HG03521 (cell line): Measurements from ENCODE around the gene SLC6A9.
A peak's percentile ranks its signal among the peaks of the same experiment; 100 is the strongest.

Source experiments
- ATAC-seq: cut with Tn5 transposase; IDR thresholded peaks from one replicate; pipeline ENCODE4 v1.9.1; 2021; ENCODE audit warnings: mild to moderate bottlenecking, moderate library complexity; ENCODE audit not compliant: unreplicated experiment

The SLC6A9 gene

DNA sequence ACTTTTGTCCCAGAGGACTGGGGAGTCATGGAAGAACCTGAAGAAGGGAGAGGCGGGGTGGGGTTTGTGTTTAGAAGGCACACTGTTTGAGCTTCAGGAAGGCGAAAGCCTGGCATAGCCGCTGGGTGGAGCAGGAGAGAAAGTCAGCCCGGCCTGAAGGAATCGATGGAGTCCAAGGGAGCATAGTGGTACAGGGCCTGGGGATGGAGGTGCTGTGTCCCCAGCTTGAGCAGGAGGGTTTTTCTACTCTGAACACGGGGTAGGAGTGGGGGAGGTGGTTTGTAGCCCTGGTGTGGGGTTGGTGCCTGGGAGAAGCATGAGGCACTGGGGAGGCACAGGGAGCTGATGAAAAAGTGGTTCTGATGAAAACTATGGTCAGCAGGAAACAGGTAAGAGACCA is 44.5 kb downstream of the SLC6A9 start:
- ATAC-seq: no peak

DNA sequence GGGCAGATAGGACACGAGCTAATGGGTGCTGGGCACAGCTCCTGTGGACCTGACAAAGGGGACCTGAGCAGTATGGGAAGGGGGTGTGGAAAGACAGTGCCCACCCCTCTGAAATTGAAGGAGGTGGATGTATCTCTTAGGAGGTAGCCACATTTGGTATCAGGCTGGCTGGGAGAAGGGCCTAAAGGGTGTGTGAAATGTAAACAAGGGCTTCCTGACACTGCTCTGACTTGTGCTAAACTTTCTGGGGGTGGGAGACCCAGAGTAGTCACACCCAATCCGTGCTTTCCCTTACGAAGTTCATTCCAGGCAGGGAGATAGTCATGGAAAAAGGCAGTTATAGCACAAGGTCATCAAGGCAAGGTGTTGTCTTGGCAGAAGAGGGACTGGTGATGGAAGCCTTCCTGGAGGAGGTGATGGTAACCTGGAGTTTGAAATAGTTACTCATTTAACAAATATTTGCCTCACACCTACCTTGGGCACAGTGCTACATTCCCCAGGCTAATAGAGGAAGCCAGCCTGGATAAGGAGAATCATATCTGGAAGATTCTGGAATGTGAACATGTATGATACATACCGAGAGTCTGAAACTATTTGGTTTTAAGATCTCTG is 45.2 kb downstream of the SLC6A9 start:
- ATAC-seq: no peak

DNA sequence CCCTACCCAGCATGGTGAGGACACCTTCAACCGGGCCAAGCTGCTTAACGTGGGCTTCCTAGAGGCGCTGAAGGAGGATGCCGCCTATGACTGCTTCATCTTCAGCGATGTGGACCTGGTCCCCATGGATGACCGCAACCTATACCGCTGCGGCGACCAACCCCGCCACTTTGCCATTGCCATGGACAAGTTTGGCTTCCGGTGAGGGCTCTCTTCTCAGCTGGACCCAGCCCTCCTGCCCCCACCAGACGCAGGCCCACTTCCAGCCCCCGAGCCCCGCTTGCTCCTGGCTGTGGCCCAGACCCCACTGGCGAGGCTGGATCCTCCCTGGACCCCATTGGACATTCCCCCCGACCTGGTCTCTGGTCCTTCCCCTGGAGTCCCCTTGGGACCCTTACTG is 46.4 kb downstream of the SLC6A9 start:
- ATAC-seq: no peak

DNA sequence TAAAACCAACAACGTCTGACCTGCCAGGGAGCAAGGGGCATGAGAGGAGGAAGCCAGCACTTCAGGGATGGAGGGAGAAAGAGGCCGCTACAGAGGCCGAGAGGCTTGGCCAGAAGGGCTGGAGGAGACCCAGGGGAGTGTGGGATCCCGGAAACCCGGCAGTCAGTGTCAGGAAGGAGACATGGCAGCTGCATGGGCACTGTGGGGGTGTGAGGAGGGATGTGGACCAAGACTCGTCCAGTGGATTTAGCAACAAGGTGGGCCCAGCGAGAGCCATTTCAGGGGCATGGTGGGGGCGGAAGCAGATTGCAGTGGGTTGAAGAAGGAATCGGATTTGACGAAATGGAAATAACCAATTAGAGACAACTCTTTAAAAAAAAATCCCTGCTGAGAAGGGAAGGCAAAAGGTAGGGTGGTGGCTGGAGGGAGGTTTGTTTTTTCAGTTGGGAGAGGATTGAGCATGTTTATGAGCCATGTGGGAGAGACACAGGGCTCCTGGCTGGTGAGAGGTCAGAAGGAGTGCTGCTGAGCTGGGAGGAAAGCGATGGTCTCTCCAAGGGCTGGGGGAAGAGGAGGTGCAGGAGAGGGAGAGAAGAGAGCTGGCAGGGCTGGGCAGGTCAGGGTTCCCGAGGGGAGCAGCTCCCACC is 47.9 kb downstream of the SLC6A9 start:
- ATAC-seq: no peak

DNA sequence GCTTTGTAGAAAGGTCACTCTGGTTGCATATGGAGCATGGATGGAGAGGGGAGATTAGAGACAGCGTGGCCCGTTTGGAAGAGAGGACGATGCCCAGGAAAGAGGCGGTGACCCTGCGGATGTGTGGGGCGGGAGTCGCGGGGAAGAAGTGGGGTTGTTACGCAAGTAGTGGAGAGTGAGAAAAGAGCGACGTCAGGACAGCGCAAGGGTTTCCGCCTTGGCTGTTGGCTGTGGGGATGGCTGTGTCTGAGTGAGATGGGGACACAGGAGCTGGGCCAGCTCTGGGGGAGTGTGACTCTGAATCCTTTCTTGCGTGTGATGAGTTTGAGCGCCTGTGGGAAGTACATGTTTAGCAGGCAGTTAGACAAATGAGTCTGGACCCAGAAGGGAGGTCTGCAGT is 48.5 kb downstream of the SLC6A9 start:
- no peak for ATAC-seq

DNA sequence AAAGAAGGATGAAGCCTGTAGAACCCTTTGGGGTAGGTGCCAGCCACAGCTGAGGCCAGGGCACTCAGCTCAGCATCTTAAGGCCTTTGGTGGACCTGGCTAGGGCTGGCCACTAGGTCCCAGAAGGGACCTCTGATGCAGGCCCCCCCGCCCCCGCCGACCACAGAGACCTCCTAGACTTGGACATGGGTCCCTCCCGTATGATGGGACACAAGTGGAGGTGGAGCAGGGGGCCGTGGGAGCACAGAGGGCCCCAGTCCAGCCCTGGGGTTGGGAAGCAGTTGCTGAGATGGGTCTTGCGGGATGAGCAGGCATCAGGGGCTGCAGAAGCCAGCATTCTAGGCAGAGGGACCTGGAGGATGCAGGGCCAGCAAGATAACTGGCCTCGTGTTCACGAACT is 49.0 kb downstream of the SLC6A9 start:
- no peak for ATAC-seq

DNA sequence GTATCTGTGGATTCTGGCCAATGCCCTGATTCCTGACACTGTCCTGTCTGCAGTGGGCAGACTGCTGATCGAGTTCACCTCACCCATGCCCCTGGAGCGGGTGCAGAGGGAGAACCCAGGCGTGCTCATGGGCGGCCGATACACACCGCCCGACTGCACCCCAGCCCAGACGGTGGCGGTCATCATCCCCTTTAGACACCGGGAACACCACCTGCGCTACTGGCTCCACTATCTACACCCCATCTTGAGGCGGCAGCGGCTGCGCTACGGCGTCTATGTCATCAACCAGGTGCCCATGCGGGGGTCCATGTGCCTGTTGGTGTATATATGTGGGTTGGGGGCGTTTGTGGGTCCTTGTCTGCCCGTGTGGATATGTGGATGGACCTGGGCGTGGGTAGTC is 49.6 kb downstream of the SLC6A9 start:
- no peak for ATAC-seq

DNA sequence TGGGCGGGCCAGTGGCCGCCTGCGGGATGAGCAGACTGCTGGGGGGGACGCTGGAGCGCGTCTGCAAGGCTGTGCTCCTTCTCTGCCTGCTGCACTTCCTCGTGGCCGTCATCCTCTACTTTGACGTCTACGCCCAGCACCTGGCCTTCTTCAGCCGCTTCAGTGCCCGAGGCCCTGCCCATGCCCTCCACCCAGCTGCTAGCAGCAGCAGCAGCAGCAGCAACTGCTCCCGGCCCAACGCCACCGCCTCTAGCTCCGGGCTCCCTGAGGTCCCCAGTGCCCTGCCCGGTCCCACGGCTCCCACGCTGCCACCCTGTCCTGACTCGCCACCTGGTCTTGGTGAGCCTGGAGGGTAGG is 50.1 kb downstream of the SLC6A9 start:
- ATAC-seq: no peak

DNA sequence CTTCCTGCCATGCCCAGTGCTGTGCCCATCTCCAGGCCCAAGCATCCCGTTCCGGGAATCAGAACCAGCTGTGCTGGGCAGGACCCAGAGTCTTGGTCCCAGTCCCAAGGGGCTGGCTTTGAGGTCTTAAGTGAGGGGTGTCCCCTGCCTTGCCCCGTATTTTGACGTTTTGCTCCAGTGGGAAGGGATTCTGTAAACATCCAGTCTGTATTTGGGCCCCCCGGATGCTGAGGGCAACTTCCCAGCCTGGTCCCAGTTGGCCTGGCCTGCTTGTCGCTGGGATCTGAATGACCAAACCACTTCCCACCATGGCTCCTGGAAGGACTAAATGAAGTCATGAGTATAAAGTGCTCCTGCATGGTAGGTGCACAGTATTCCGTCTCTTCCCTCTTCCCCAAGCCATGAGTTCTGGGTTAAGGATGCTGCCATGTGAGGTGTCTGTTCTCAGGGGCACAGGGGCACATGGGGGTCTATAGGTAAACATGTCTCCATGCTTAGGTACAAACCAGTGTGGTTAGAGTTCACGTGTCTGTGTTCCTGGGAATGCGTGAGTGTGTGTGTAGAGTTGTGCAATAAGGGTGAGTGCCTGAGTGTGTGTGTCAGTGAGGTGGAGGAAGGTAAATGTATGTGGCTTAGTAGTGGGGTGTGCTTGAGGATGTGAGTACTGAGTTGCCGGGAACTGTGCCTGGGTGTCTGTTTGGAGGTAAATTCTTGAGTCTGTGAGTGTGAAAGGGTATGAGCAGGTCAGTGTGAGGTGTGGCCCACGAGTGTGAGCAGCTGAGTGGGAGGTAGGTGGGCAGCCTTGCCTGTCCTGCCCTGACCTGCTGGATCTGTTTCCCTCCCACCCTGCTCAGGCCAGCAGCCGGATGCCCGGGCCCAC is 50.8 kb downstream of the SLC6A9 start:
- ATAC-seq: no peak

DNA sequence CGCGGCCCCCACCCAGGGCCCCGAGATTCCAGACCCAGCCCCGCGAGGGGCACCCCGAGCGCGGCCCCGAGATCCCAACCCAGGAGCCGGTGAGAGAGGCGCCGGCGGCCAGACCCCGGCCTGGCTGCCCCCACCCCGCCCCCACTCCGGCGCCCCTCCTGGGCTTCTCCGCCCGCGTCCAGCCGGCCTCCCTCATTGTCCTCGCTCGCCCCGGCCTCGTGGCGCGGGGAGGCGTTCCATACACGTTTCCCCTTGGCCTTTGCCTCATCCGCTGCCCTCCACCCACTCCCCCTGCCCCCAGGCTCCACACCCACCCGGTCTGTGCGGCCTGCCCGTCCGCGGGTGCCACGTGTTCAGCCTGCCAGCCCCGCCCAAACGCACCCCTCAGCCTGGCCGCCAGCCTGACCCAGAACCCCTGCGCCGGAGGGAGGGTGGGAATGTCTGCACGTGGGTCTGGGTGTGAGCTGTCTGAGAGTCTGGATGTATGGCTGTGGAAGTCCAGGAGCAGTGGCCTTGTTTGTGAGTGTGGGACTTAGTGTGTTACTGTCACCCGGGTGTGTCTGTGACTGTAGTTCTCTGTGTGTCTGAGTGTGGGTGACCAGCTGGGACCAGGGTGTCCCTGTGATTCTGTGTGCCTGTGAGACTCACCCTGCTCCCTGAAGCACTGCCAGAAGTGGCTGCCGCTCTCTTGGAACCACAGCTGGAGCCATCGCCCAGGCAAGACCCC is 51.6 kb downstream of the SLC6A9 start:
- ATAC-seq: no peak

DNA sequence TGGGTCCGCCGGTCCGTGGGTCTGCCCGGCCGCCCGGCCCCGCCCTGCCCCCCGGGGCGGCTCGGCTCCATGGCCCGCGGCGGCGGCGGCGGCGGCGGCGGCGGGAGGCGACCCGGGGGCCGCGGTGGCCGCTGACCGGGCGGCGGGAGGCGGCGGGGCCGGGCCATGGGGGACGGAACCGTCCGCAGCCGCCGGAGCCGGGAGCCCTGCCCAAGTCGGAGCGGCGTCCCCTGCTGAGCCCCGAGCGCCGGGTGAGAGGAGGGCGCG is 52.1 kb downstream of the SLC6A9 start:
- ATAC-seq: no peak

DNA sequence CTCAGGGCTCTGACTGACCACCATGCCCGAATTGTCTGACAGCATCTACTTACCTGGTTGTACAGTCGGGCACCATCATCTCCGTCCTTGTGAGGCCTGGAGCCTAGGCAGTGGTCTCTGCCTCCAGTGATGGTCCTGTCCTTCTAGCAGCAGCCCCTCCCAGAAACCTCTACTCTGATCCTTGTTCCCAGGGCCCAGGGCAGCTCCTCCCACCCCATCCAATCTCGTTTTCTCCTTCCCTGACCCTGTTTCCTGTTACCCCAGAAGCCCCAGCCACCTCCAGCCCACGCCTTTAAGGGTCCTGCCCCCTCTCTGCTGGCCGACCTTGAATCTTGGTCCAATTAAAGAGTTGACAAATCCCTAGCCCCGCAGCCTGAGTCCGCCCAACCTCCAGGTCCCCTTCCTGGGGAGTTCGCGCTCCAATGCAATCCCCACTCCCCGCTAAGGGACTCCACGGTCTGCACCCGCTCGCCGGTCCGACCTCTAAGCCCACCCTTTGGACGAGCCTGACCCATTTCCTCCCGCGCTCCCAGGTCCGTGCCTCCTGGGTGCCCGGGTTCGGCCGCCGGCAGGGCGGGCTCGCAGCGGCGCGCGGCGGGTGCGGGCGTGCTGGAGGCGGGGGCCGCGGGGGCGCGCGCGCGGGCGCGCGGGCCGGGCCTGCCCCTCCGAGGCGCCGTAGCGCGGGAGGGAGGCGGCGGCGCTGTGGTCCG is 52.6 kb downstream of the SLC6A9 start, which contains the start of gene B4GALT2:
Gene B4GALT2, plus strand, starts transcription at position 660 of the 710 bp plus-strand sequence. CDS start 1,951 bp downstream, outside the sequence.
- no peak for ATAC-seq

DNA sequence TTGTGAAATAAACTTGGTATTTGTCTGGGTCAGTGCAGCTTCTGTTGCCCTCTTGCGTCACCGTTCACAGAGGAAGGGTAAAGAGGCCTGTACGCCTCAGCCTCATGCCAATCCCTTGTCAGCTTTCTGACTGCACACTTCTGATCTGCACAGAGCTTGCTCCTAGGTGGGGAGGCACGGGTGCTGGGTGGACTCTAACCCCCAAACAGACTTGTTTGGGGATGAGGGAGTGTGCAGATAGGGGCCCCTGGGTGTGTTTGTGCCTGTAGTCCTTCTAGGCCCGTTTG is 53.1 kb downstream of the SLC6A9 start:
- ATAC-seq: no peak

DNA sequence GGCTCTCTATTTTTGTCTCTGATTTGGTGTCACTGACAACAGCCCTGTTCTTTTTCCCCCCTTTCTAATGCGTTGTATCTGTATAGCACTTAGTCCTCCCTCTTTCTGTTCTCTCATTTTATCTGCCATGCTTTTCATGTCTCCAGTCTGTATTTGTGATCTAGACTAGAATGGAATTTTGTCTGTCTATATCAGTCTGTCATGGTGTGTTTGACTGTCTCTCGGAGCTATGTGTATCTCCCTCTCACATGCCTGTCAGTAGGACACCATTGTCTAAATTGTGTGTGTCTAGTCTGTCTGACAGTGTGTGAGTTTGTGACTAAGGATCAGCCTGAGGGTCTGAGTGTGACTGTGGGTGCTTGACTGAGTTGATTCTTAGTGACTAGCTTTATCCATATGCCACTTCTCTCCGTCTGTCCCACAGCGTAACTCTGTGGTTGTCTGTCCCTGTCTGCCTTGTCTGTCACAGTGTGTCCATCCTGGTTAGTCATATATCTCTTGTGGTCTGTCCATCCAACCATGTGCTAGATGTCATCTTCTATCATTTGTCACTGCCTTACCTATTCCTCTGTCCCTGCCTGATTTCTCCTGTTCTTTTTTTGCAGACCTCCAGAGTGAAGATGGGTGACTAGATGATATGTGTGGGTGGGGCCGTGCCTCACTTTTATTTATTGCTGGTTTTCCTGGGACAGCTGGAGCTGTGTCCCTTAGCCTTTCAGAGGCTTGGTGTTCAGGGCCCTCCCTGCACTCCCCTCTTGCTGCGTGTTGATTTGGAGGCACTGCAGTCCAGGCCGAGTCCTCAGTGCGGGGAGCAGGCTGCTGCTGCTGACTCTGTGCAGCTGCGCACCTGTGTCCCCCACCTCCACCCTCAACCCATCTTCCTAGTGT is 53.6 kb downstream of the SLC6A9 start:
- no peak for ATAC-seq

DNA sequence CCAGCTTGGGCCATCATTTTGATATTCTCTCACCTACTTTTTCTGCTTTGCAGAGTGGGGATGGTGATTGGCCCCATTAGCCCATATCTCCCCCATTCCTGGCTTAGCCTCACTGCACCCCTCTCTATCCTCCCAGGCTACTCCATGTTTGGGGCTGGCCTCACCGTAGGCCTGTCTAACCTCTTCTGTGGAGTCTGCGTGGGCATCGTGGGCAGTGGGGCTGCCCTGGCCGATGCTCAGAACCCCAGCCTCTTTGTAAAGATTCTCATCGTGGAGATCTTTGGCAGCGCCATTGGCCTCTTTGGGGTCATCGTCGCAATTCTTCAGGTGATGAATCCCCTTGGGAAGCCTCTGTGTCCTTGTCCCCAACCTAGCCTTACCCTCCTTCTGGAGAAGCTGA is 54.4 kb downstream of the SLC6A9 start:
- ATAC-seq: no peak

DNA sequence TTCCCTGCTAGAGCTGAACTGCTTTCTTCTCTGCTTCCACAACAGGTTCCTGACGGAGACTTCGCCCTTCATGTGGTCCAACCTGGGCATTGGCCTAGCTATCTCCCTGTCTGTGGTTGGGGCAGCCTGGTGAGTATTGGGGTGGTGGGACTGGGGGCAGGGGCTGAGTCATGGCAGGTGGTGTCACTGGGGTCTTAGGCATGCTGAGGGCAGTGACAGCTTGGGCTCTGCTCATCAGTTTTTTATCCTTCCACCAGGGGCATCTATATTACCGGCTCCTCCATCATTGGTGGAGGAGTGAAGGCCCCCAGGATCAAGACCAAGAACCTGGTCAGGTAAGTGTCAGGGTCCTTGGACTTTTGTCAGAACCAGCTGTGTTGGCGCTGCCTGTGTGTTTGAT is 55.2 kb downstream of the SLC6A9 start:
- no peak for ATAC-seq

DNA sequence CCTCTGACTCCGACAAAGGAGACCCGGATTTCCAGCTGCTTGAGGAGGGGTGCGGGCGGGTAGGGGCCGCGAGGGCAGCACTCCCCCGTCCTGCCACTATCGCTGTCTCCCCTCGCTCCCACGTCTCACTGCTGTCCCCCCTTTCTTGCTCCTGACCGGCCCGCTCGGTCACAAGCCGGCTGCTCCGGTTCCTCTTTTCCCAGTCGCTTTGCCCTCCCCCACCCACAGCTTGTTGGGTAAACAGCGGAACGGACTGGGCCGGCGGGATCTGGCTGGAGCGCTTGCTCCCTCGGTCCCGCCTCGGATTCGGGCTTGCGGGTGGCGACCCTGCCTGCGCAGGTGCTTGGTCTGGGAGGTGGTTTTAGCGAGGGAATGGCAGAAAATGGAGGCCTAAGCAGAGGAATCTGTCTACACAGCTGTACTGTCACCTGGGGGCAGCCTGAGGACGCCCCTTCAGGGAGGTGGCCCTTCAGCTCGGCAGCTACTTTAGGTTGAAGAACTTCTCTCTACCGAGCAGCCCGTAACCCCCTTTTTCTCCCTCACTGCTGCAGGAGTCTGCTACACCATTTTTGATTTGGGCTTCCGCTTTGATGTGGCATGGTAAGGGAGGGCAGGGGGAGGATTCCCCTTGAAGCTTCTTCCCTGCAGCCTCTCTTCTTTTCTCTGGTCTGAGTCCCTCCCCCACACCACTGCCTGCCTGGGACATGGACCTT is 55.9 kb downstream of the SLC6A9 start:
- ATAC-seq: peak; percentile 8

DNA sequence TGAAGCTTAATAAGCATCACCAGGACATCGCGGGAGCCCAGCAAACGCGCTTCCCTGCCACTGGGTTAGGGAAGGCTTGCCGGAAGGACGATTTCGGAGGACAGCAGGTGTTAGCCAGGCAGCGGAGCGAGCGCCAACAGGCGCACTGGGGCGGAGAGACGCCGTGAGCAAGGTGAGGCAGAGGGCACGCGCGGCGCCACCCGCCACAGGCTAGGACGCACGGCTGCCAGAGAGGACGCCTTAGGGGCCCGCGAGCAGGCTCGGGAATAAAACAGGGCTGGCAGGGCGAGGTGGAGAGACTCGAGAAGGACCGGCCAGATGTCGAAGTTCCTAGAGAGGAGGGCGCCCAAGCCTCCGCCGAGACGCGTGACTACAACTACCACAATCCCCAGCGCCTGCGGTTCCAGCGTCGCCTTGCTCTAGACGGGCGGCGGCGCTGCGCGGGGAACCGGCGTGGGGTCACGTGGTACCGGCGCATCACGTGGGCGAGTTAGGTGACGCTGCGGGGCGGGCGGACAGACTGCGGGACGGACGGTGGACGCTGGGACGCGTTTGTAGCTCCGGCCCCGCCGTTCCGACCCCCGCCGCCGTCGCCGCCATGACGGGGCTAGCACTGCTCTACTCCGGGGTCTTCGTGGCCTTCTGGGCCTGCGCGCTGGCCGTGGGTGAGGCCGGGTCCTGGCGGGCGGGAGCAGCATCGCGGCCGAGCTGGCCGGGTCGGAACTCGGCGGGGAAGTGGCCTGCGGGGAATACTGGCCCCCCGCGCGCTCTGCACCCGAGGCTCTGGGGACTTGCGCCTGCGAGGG is 56.6 kb downstream of the SLC6A9 start, which contains the start of gene ATP6V0B:
Gene ATP6V0B, plus strand, starts transcription at position 518 of the 806 bp plus-strand sequence. Its CDS starts 81 bp downstream, at position 599.
- peak; percentile 53 for ATAC-seq
